Measurements from ENCODE around the gene COL27A1.

DNA sequence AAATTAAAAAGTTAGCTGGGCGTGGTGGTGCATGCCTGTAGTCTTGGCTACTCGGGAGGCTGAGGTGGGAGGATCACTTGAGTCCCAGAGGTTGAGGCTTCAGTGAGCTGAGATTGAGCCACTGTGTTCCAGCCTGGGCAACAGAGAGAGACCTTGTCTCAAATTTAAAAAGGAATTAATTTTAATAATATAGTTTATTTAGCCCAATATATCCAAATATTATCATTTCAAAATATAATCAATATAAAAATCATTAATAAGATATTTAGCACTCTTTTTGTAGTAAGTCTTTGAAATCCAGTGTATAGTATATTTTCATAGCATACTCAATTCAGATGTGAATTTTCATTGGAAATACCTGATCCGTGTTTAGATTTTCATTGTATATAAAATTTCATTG, 124.4 kb downstream of the COL27A1 start:
- TF ChIP-seq, protein P1, sequence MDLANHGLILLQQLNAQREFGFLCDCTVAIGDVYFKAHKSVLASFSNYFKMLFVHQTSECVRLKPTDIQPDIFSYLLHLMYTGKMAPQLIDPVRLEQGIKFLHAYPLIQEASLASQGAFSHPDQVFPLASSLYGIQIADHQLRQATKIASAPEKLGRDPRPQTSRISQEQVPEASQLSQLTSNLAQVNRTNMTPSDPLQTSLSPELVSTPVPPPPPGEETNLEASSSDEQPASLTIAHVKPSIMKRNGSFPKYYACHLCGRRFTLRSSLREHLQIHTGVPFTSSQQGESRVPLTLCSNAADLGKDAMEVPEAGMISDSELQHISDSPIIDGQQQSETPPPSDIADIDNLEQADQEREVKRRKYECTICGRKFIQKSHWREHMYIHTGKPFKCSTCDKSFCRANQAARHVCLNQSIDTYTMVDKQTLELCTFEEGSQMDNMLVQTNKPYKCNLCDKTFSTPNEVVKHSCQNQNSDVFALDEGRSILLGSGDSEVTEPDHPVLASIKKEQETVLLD (IDR thresholded peaks at IDR 0.05): no peak
- TF ChIP-seq, protein P2, sequence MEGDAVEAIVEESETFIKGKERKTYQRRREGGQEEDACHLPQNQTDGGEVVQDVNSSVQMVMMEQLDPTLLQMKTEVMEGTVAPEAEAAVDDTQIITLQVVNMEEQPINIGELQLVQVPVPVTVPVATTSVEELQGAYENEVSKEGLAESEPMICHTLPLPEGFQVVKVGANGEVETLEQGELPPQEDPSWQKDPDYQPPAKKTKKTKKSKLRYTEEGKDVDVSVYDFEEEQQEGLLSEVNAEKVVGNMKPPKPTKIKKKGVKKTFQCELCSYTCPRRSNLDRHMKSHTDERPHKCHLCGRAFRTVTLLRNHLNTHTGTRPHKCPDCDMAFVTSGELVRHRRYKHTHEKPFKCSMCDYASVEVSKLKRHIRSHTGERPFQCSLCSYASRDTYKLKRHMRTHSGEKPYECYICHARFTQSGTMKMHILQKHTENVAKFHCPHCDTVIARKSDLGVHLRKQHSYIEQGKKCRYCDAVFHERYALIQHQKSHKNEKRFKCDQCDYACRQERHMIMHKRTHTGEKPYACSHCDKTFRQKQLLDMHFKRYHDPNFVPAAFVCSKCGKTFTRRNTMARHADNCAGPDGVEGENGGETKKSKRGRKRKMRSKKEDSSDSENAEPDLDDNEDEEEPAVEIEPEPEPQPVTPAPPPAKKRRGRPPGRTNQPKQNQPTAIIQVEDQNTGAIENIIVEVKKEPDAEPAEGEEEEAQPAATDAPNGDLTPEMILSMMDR (IDR thresholded peaks at IDR 0.05 in 2 of 3, conservative IDR thresholded peaks at IDR 0.05 in 1 of 3; ENCODE audit: insufficient read depth in 2 of 3, low read depth in 1 of 3, low read length in 3 of 3): no peak
- no peak for TF ChIP-seq ZNF217 (CRISPR knock-in tag; IDR thresholded peaks at IDR 0.05)
- TF ChIP-seq, protein P3, sequence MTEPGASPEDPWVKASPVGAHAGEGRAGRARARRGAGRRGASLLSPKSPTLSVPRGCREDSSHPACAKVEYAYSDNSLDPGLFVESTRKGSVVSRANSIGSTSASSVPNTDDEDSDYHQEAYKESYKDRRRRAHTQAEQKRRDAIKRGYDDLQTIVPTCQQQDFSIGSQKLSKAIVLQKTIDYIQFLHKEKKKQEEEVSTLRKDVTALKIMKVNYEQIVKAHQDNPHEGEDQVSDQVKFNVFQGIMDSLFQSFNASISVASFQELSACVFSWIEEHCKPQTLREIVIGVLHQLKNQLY (CRISPR knock-in tag; conservative IDR thresholded peaks at IDR 0.05): no peak
- TF ChIP-seq, protein P4, sequence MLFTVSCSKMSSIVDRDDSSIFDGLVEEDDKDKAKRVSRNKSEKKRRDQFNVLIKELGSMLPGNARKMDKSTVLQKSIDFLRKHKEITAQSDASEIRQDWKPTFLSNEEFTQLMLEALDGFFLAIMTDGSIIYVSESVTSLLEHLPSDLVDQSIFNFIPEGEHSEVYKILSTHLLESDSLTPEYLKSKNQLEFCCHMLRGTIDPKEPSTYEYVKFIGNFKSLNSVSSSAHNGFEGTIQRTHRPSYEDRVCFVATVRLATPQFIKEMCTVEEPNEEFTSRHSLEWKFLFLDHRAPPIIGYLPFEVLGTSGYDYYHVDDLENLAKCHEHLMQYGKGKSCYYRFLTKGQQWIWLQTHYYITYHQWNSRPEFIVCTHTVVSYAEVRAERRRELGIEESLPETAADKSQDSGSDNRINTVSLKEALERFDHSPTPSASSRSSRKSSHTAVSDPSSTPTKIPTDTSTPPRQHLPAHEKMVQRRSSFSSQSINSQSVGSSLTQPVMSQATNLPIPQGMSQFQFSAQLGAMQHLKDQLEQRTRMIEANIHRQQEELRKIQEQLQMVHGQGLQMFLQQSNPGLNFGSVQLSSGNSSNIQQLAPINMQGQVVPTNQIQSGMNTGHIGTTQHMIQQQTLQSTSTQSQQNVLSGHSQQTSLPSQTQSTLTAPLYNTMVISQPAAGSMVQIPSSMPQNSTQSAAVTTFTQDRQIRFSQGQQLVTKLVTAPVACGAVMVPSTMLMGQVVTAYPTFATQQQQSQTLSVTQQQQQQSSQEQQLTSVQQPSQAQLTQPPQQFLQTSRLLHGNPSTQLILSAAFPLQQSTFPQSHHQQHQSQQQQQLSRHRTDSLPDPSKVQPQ (CRISPR knock-in tag; IDR thresholded peaks at IDR 0.05; ENCODE audit: borderline replicate concordance): no peak
- TF ChIP-seq RAD21 (CRISPR knock-in tag; conservative IDR thresholded peaks at IDR 0.05 in 1 of 2, IDR thresholded peaks at IDR 0.05 in 1 of 2): no peak
- TF ChIP-seq CBFA2T3 (IDR thresholded peaks at IDR 0.05): no peak
- TF ChIP-seq RBM15 (IDR thresholded peaks at IDR 0.05; ENCODE audit: insufficient read depth, low read length): no peak
- TF ChIP-seq FOSL1 (tag; conservative IDR thresholded peaks at IDR 0.05): no peak
- TF ChIP-seq CAMTA2 (CRISPR knock-in tag; conservative IDR thresholded peaks at IDR 0.05): no peak
- no peak for TF ChIP-seq CHD4 (IDR thresholded peaks at IDR 0.05; ENCODE audit: insufficient read depth, insufficient replicate concordance, low read depth, low read length, poor library complexity, severe bottlenecking)
- TF ChIP-seq GABPA (tag; conservative IDR thresholded peaks at IDR 0.05; ENCODE audit: low read depth): no peak
- no peak for TF ChIP-seq EP300 (IDR thresholded peaks at IDR 0.05; ENCODE audit: low read length)
- TF ChIP-seq, protein P5, sequence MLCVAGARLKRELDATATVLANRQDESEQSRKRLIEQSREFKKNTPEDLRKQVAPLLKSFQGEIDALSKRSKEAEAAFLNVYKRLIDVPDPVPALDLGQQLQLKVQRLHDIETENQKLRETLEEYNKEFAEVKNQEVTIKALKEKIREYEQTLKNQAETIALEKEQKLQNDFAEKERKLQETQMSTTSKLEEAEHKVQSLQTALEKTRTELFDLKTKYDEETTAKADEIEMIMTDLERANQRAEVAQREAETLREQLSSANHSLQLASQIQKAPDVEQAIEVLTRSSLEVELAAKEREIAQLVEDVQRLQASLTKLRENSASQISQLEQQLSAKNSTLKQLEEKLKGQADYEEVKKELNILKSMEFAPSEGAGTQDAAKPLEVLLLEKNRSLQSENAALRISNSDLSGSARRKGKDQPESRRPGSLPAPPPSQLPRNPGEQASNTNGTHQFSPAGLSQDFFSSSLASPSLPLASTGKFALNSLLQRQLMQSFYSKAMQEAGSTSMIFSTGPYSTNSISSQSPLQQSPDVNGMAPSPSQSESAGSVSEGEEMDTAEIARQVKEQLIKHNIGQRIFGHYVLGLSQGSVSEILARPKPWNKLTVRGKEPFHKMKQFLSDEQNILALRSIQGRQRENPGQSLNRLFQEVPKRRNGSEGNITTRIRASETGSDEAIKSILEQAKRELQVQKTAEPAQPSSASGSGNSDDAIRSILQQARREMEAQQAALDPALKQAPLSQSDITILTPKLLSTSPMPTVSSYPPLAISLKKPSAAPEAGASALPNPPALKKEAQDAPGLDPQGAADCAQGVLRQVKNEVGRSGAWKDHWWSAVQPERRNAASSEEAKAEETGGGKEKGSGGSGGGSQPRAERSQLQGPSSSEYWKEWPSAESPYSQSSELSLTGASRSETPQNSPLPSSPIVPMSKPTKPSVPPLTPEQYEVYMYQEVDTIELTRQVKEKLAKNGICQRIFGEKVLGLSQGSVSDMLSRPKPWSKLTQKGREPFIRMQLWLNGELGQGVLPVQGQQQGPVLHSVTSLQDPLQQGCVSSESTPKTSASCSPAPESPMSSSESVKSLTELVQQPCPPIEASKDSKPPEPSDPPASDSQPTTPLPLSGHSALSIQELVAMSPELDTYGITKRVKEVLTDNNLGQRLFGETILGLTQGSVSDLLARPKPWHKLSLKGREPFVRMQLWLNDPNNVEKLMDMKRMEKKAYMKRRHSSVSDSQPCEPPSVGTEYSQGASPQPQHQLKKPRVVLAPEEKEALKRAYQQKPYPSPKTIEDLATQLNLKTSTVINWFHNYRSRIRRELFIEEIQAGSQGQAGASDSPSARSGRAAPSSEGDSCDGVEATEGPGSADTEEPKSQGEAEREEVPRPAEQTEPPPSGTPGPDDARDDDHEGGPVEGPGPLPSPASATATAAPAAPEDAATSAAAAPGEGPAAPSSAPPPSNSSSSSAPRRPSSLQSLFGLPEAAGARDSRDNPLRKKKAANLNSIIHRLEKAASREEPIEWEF (CRISPR knock-in tag; IDR thresholded peaks at IDR 0.05): no peak

Measured in K562 (cell line).